H1 (cell line): ENCODE results near the gene AGBL1. TPM values are rescaled to one million over a fixed set of nuclear protein-coding genes. Genes with fewer than 3 reads are reported as not detected.

Source experiments
- CTCF ChIA-PET: fragments of 300-600 bp; sonication (Branson Sonifier 250); formaldehyde crosslinking; loops from one replicate; lab custom pipeline; 2021; ENCODE audit not compliant: partially characterized antibody; lab: Charles Lee
- POLR2A ChIA-PET: fragments of 300-600 bp; sonication (Branson Sonifier 250); formaldehyde crosslinking; loops from one replicate; lab custom pipeline; 2021; ENCODE audit warnings: inconsistent platforms; ENCODE audit not compliant: partially characterized antibody; lab: Charles Lee
- DNase-seq, 2 experiments: peaks; one replicate each; pipeline versions ENCODE4 v3.0.0 to v3.0.0-alpha.2; 2010 to 2022; ENCODE audit warnings: low spot score in 2 of 2, low read depth in 1 of 2, mixed read lengths in 1 of 2
- FAIRE-seq: peaks from 2 replicates; lab custom pipeline; 2011; peaks lifted over from hg19 to GRCh38; lab: Jason Lieb, UNC
- H2AFZ ChIP-seq: 2 replicates; pipeline ENCODE4 v1.8.1; 2012; ENCODE audit warnings: low read length, inconsistent platforms
- H2AK5ac ChIP-seq: 2 replicates; pipeline ENCODE4 v1.6.1; 2013; ENCODE audit warnings: low read depth, low read length
- H2BK120ac ChIP-seq: replicated peaks from 2 replicates; pipeline ENCODE3; 2013; ENCODE audit warnings: low read depth, low read length, inconsistent platforms
- H2BK12ac ChIP-seq: 2 replicates; pipeline ENCODE4 v1.6.1; 2013; ENCODE audit warnings: low read depth, low read length
- H2BK15ac ChIP-seq: 2 replicates; pipeline ENCODE4 v1.6.1; 2013; ENCODE audit warnings: low read length
- H2BK20ac ChIP-seq: 2 replicates; pipeline ENCODE4 v1.6.1; 2013; ENCODE audit warnings: low read length
- H2BK5ac ChIP-seq: 2 replicates; pipeline ENCODE4 v1.6.1; 2013; ENCODE audit warnings: low read depth, low read length
- H3K14ac ChIP-seq: 2 replicates; pipeline ENCODE4 v1.6.1; 2013; ENCODE audit warnings: inconsistent platforms; ENCODE audit not compliant: insufficient read length
- H3K18ac ChIP-seq: 2 replicates; pipeline ENCODE4 v1.6.1; 2013; ENCODE audit warnings: low read length; ENCODE audit errors: extremely low read depth
- H3K23ac ChIP-seq: 2 replicates; pipeline ENCODE4 v1.6.1; 2013; ENCODE audit warnings: inconsistent platforms; ENCODE audit not compliant: insufficient read length
- H3K23me2 ChIP-seq: 2 replicates; pipeline ENCODE4 v1.6.1; 2013; ENCODE audit warnings: low read depth, low read length
- H3K27ac ChIP-seq: 2 replicates; pipeline ENCODE4 v1.6.1; 2011; ENCODE audit warnings: low read depth, low read length, inconsistent platforms
- H3K27me3 ChIP-seq, 4 experiments: replicated peaks in 1 of 4; 1 replicate in 1 of 4; 2 replicates in 3 of 4; pipeline versions ENCODE4 v1.6.1 to v1.8.1; 2011 to 2013; ENCODE audit warnings: low read length in 3 of 4, mild to moderate bottlenecking in 3 of 4, inconsistent platforms in 2 of 4, mixed read lengths in 2 of 4, moderate library complexity in 1 of 4; ENCODE audit not compliant: control insufficient read depth in 3 of 4, insufficient read depth in 3 of 4; ENCODE audit errors: extremely low read depth in 1 of 4
- H3K36me3 ChIP-seq, 4 experiments: 2 replicates each; pipeline versions ENCODE4 v1.6.1 to v1.8.1; 2011 to 2013; ENCODE audit warnings: mild to moderate bottlenecking in 4 of 4, low read length in 3 of 4, moderate library complexity in 2 of 4, control low read depth in 1 of 4, inconsistent platforms in 1 of 4; ENCODE audit not compliant: insufficient read depth in 4 of 4, control insufficient read depth in 2 of 4
- H3K4ac ChIP-seq: replicated peaks from 2 replicates; pipeline ENCODE3; 2013; ENCODE audit warnings: low read length, low read depth, mixed read lengths, inconsistent platforms; ENCODE audit not compliant: insufficient read length
- H3K4me1 ChIP-seq, 4 experiments: replicated peaks in 1 of 4; 1 replicate in 1 of 4; 2 replicates in 3 of 4; pipeline versions ENCODE4 v1.6.1 to v1.8.1; 2011 to 2013; ENCODE audit warnings: low read length in 3 of 4, inconsistent platforms in 2 of 4, mixed read lengths in 1 of 4; ENCODE audit not compliant: insufficient read depth in 4 of 4, control insufficient read depth in 3 of 4
- H3K4me2 ChIP-seq, 2 experiments: 2 replicates each; pipeline versions ENCODE4 v1.6.1 to v1.8.1; 2011 to 2013; ENCODE audit warnings: low read depth in 2 of 2, low read length in 2 of 2, control low read depth in 1 of 2, inconsistent platforms in 1 of 2, mild to moderate bottlenecking in 1 of 2; ENCODE audit not compliant: insufficient read depth in 1 of 2
- H3K4me3 ChIP-seq, 4 experiments: fragments of 200-600, 300-600 bp in 1 of 4; sonication (generic), shearing (Covaris generic), sonication (Bioruptor Twin) in 1 of 4; 2 replicates each; pipeline versions ENCODE4 v1.5.1 to v1.8.1; 2011 to 2016; ENCODE audit warnings: low read length in 4 of 4, low read depth in 3 of 4, control low read depth in 2 of 4, inconsistent platforms in 2 of 4, mild to moderate bottlenecking in 2 of 4, mixed read lengths in 1 of 4, moderate library complexity in 1 of 4; ENCODE audit not compliant: insufficient read depth in 2 of 4; ENCODE audit errors: extremely low read depth in 1 of 4
- H3K56ac ChIP-seq: replicated peaks from 2 replicates; pipeline ENCODE3; 2013; ENCODE audit warnings: low read depth, mild to moderate bottlenecking, mixed read lengths, low read length, inconsistent platforms; ENCODE audit not compliant: insufficient read length
- H3K79me1 ChIP-seq: 2 replicates; pipeline ENCODE4 v1.6.1; 2013; ENCODE audit warnings: low read depth, low read length, control low read depth
- H3K79me2 ChIP-seq, 2 experiments: 2 replicates each; pipeline versions ENCODE4 v1.6.1 to v1.8.1; 2012 to 2013; ENCODE audit warnings: low read length in 2 of 2, mild to moderate bottlenecking in 2 of 2, inconsistent platforms in 1 of 2; ENCODE audit not compliant: insufficient read depth in 2 of 2, control insufficient read depth in 1 of 2
- H3K9ac ChIP-seq, 4 experiments: replicated peaks in 1 of 4; 1 replicate in 1 of 4; 2 replicates in 3 of 4; pipeline versions ENCODE4 v1.6.1 to v1.8.1; 2011 to 2013; ENCODE audit warnings: low read depth in 3 of 4, low read length in 3 of 4, control low read depth in 2 of 4, mild to moderate bottlenecking in 2 of 4, moderate library complexity in 2 of 4, inconsistent platforms in 1 of 4; ENCODE audit errors: extremely low read depth in 1 of 4
- H3K9me3 ChIP-seq, 2 experiments: 2 replicates each; pipeline versions ENCODE4 v1.6.1 to v1.8.1; 2012 to 2013; ENCODE audit warnings: mild to moderate bottlenecking in 2 of 2, moderate library complexity in 2 of 2, control low read depth in 1 of 2, inconsistent platforms in 1 of 2, low read depth in 1 of 2, low read length in 1 of 2, mixed read lengths in 1 of 2; ENCODE audit not compliant: insufficient read depth in 2 of 2
- H4K20me1 ChIP-seq, 2 experiments: replicated peaks in 1 of 2; 2 replicates each; pipeline versions ENCODE3 to v1.8.1; 2011 to 2013; ENCODE audit warnings: inconsistent platforms in 2 of 2, low read length in 2 of 2, mild to moderate bottlenecking in 1 of 2; ENCODE audit not compliant: insufficient read depth in 2 of 2, control insufficient read depth in 1 of 2
- H4K5ac ChIP-seq: 2 replicates; pipeline ENCODE4 v1.6.1; 2013; ENCODE audit warnings: low read length, low read depth, mixed read lengths, inconsistent platforms; ENCODE audit not compliant: insufficient read length
- H4K8ac ChIP-seq: 2 replicates; pipeline ENCODE4 v1.8.0; 2013; ENCODE audit warnings: mild to moderate bottlenecking, moderate library complexity, low read length, inconsistent platforms; ENCODE audit not compliant: insufficient read depth; ENCODE audit errors: extremely low read depth
- H4K91ac ChIP-seq: replicated peaks from 2 replicates; pipeline ENCODE3; 2013; ENCODE audit warnings: low read length, mixed read lengths, inconsistent platforms; ENCODE audit not compliant: insufficient read length
- BRCA1 ChIP-seq: IDR thresholded peaks from 2 replicates; pipeline ENCODE4 v1.6.1; 2012; ENCODE audit warnings: low read depth, low read length, improper control_type of control experiment
- EGR1 ChIP-seq: IDR thresholded peaks from 2 replicates; pipeline ENCODE4 v1.6.1; 2011; ENCODE audit warnings: low read depth, low read length, borderline replicate concordance
- EZH2 ChIP-seq: fragments of 200-600 bp; sonication (generic); IDR thresholded peaks from 2 replicates; pipeline ENCODE4 v1.7.1; 2012; ENCODE audit warnings: low read depth, mild to moderate bottlenecking, moderate library complexity, low read length, inconsistent platforms; ENCODE audit not compliant: severe bottlenecking
- FOSL1 ChIP-seq: IDR thresholded peaks from 2 replicates; pipeline ENCODE4 v1.6.1; 2011; ENCODE audit warnings: mild to moderate bottlenecking, low read depth, low read length, moderate library complexity; ENCODE audit not compliant: insufficient read depth
- KDM4A ChIP-seq: IDR thresholded peaks from one replicate; pipeline ENCODE4 v1.7.1; 2012; ENCODE audit warnings: low read depth, mild to moderate bottlenecking, moderate library complexity, low read length, inconsistent platforms; ENCODE audit not compliant: severe bottlenecking
- KDM5A ChIP-seq: fragments of 200-600 bp; IDR thresholded peaks from 2 replicates; pipeline ENCODE4 v1.7.1; 2012; ENCODE audit warnings: mild to moderate bottlenecking, low read length, inconsistent platforms, mixed read lengths
- MAFK ChIP-seq: IDR thresholded peaks from 2 replicates; pipeline ENCODE4 v1.6.1; 2012; ENCODE audit warnings: low read depth, mild to moderate bottlenecking, improper control_type of control experiment, low read length
- MAX ChIP-seq: IDR thresholded peaks from 2 replicates; pipeline ENCODE4 v1.6.1; 2012; ENCODE audit warnings: inconsistent platforms
- NRF1 ChIP-seq: IDR thresholded peaks from 2 replicates; pipeline ENCODE4 v1.6.1; 2011; ENCODE audit warnings: mild to moderate bottlenecking, low read depth, low read length, improper control_type of control experiment
- SIX5 ChIP-seq: IDR thresholded peaks from 2 replicates; pipeline ENCODE4 v1.6.1; 2011; ENCODE audit warnings: mild to moderate bottlenecking, low read depth, low read length
- SRF ChIP-seq: IDR thresholded peaks from 2 replicates; pipeline ENCODE4 v1.6.1; 2011; ENCODE audit warnings: mild to moderate bottlenecking, low read depth, low read length, moderate library complexity
- TAF7 ChIP-seq: optimal IDR thresholded peaks from 2 replicates; pipeline ENCODE3; 2011; ENCODE audit warnings: low read depth, mild to moderate bottlenecking, inconsistent platforms, low read length, moderate library complexity, borderline replicate concordance
- WGBS, 2 experiments: shearing (Covaris generic) in 1 of 2; methylation state at CpG; one replicate each; pipeline versions ENCODE4 v1.1.6 to v1.1.7; 2013 to 2015; ENCODE audit warnings: low lambda C conversion rate in 2 of 2, mixed read lengths in 2 of 2, inconsistent platforms in 1 of 2, low coverage in 1 of 2, missing lambda C conversion rate in 1 of 2; ENCODE audit not compliant: insufficient replicate concordance in 2 of 2, insufficient coverage in 1 of 2, insufficient read length in 1 of 2; ENCODE audit errors: extremely low coverage in 1 of 2, missing lambda C conversion rate in 1 of 2; 5-methylcytosine and 5-hydroxymethylcytosine counted together
- polyA plus RNA-seq, 7 experiments: library from polyadenylated mRNA; depleted of rRNA in 3 of 7; stranded (reverse) in 5 of 7; unstranded in 2 of 7; fragments of >200 nt in 5 of 7; fragments of 200-250 nt in 2 of 7; gene quantifications; 1 replicate in 5 of 7; 2 replicates in 1 of 7; 4 replicates in 1 of 7; pipeline versions ENCODE4 v1.2.1 to v1.2.3, GENCODE V29; 2011 to 2013; ENCODE audit warnings: missing spikeins in 2 of 7, mixed read lengths in 2 of 7
- total RNA-seq: library from RNA; stranded (reverse); fragmentation: NEBNext Ultra II Directional; extraction: Animal tissue kit (Norgen Biotek cat#: 25700); gene quantifications from 2 replicates; pipeline ENCODE4 v1.2.1, GENCODE V29; 2021

Gene AGBL1
- total and polyA plus RNA-seq, 2 of the 8 experiments (the other 6 are each of a cell fraction or from before 2014, with no cell fraction given) = not detected

- 95% methylated on average over 11 of the region's 11 CpGs; no CpG with 5 or more reads in 1 of the 2 experiments for WGBS, 2 experiments
- H3K4me2 ChIP-seq = no peak overlapping the region
- H3K4me1 ChIP-seq = peaks cover 0 to 5% (median 3%) of the 10 kb centered on the region in 4 experiments; a peak in 4 of 7 replicates
- no peak overlapping the region for H3K56ac ChIP-seq
- no peak overlapping the region for H4K91ac ChIP-seq
- CTCF ChIA-PET = interaction anchor here (0.7 to 1.6 kb wide), 5 partner anchors 15 to 408 kb away, joined by 3 read pairs; no protein-coding TSS in a partner anchor
- no peak overlapping the region for H3K18ac ChIP-seq
- H3K23ac ChIP-seq = no peak overlapping the region
- H3K14ac ChIP-seq = no peak overlapping the region
- H3K79me2 ChIP-seq = no peaks in the 10 kb centered on the region
- no peak overlapping the region for H3K27ac ChIP-seq
- no peak overlapping the region for H3K4ac ChIP-seq
- no peak overlapping the region for H4K5ac ChIP-seq
- H3K79me1 ChIP-seq = no peaks in the 10 kb centered on the region
- FAIRE-seq = no peak
- H3K36me3 ChIP-seq = no peaks in the 10 kb centered on the region; a peak in 1 of 8 replicates
- no peak overlapping the region for H3K9ac ChIP-seq
- no peaks in the 10 kb centered on the region; the same call in 1 of the 2 replicates for H3K23me2 ChIP-seq
- DNase-seq = no peak
- H2BK120ac ChIP-seq = no peak overlapping the region
- H3K27me3 ChIP-seq = no peaks in the 10 kb centered on the region
- peaks cover 0 to 4% of the 10 kb centered on the region in 2 experiments; a peak in 1 of 4 replicates for H3K9me3 ChIP-seq
- H4K8ac ChIP-seq = no peak overlapping the region
- TF ChIP-seq SRF = no peak
- TF ChIP-seq BRCA1 = no peak
- no peak for TF ChIP-seq MAX
- no peak for TF ChIP-seq FOSL1
- no peak for TF ChIP-seq NRF1
- no peak for TF ChIP-seq KDM5A
- no peak for TF ChIP-seq EZH2
- TF ChIP-seq SIX5 = no peak
- TF ChIP-seq MAFK = no peak
- TF ChIP-seq KDM4A = no peak
- no peak for TF ChIP-seq TAF7
- no peak for TF ChIP-seq EGR1
- no peak overlapping the region for H2BK5ac ChIP-seq
- H2BK12ac ChIP-seq = peak overlapping the region; percentile 60; the same call in 1 of the 2 replicates
- no peak overlapping the region for H3K4me3 ChIP-seq
- H2BK15ac ChIP-seq = no peak overlapping the region
- H4K20me1 ChIP-seq = no peaks in the 10 kb centered on the region
- no peak overlapping the region for H2BK20ac ChIP-seq
- no peak overlapping the region for H2AK5ac ChIP-seq
- H2AFZ ChIP-seq = no peak overlapping the region
- POLR2A ChIA-PET = no interaction called here
Measured at GRCh38 chr15:86571873-86572272, 492.2 kb downstream of the AGBL1 start.
